Trophoblast cell (in vitro differentiated cells and primary cell): ENCODE data around the gene FLRT2.

Source experiments
- DNase-seq, 2 donors: peaks; one replicate each; pipeline ENCODE4 v3.0.0-alpha.2; 2016
- H2AFZ ChIP-seq: 2 replicates; pipeline ENCODE4 v1.6.1; 2013; ENCODE audit warnings: low read length, moderate library complexity, mild to moderate bottlenecking; ENCODE audit not compliant: insufficient read depth, poor library complexity
- H2AK5ac ChIP-seq: 2 replicates; pipeline ENCODE4 v1.6.1; 2013; ENCODE audit warnings: mild to moderate bottlenecking, low read length
- H2BK120ac ChIP-seq: 2 replicates; pipeline ENCODE4 v1.6.1; 2013; ENCODE audit warnings: low read length, mild to moderate bottlenecking, moderate library complexity; ENCODE audit not compliant: insufficient read depth, poor library complexity
- H2BK12ac ChIP-seq: 2 replicates; pipeline ENCODE4 v1.6.1; 2013; ENCODE audit warnings: mild to moderate bottlenecking, low read length, moderate library complexity
- H2BK5ac ChIP-seq: 2 replicates; pipeline ENCODE4 v1.6.1; 2013; ENCODE audit warnings: low read length, low read depth, moderate library complexity, mild to moderate bottlenecking; ENCODE audit not compliant: poor library complexity
- H3K14ac ChIP-seq: 2 replicates; pipeline ENCODE4 v1.6.1; 2013; ENCODE audit warnings: mild to moderate bottlenecking, low read length
- H3K18ac ChIP-seq: 2 replicates; pipeline ENCODE4 v1.6.1; 2013; ENCODE audit warnings: mild to moderate bottlenecking, low read length
- H3K23ac ChIP-seq: 2 replicates; pipeline ENCODE4 v1.6.1; 2013; ENCODE audit warnings: low read length
- H3K27ac ChIP-seq: 2 replicates; pipeline ENCODE4 v1.5.1; 2013; ENCODE audit warnings: low read depth, mild to moderate bottlenecking, inconsistent platforms, low read length, moderate library complexity
- H3K27me3 ChIP-seq: 2 replicates; pipeline ENCODE4 v1.6.1; 2013; ENCODE audit warnings: inconsistent platforms, mild to moderate bottlenecking, low read length, moderate library complexity; ENCODE audit not compliant: insufficient read depth
- H3K36me3 ChIP-seq, 2 experiments: 1 replicate in 1 of 2; 2 replicates in 1 of 2; pipeline ENCODE4 v1.6.1; 2013; ENCODE audit warnings: low read length in 2 of 2, mild to moderate bottlenecking in 2 of 2, moderate library complexity in 1 of 2; ENCODE audit not compliant: insufficient read depth in 2 of 2, control insufficient read depth in 1 of 2
- H3K4ac ChIP-seq: 2 replicates; pipeline ENCODE4 v1.6.1; 2013; ENCODE audit warnings: low read depth, mild to moderate bottlenecking, low read length, moderate library complexity
- H3K4me1 ChIP-seq, 2 experiments: 1 replicate in 1 of 2; 2 replicates in 1 of 2; pipeline ENCODE4 v1.6.1; 2013; ENCODE audit warnings: low read length in 2 of 2, mild to moderate bottlenecking in 2 of 2, moderate library complexity in 1 of 2; ENCODE audit not compliant: insufficient read depth in 2 of 2, control insufficient read depth in 1 of 2
- H3K4me2 ChIP-seq: 2 replicates; pipeline ENCODE4 v1.6.1; 2013; ENCODE audit warnings: inconsistent platforms, mild to moderate bottlenecking, low read length, moderate library complexity
- H3K4me3 ChIP-seq: 2 replicates; pipeline ENCODE4 v1.5.1; 2013; ENCODE audit warnings: mild to moderate bottlenecking, low read depth, low read length, inconsistent platforms
- H3K79me1 ChIP-seq: one replicate; pipeline ENCODE4 v1.6.1; 2013; ENCODE audit warnings: low read length
- H3K79me2 ChIP-seq: 2 replicates; pipeline ENCODE4 v1.6.1; 2013; ENCODE audit warnings: low read length, mild to moderate bottlenecking; ENCODE audit not compliant: control insufficient read depth, insufficient read depth, poor library complexity
- H3K9ac ChIP-seq: 2 replicates; pipeline ENCODE4 v1.6.1; 2013; ENCODE audit warnings: mild to moderate bottlenecking, low read length
- H3K9me3 ChIP-seq: 2 replicates; pipeline ENCODE4 v1.6.1; 2013; ENCODE audit warnings: low read depth, mild to moderate bottlenecking, control low read depth, inconsistent platforms, low read length; ENCODE audit not compliant: insufficient read depth
- H4K12ac ChIP-seq: 2 replicates; pipeline ENCODE4 v1.6.1; 2013; ENCODE audit warnings: low read depth, mild to moderate bottlenecking, low read length, moderate library complexity
- H4K8ac ChIP-seq: 2 replicates; pipeline ENCODE4 v1.6.1; 2013; ENCODE audit warnings: low read depth, mild to moderate bottlenecking, low read length, moderate library complexity
- H4K91ac ChIP-seq: one replicate; pipeline ENCODE4 v1.6.1; 2013; ENCODE audit warnings: low read depth, mild to moderate bottlenecking, low read length, moderate library complexity
- WGBS: extraction: QIAGEN DNeasy Blood & Tissue Kit; methylation state at CpG from one replicate; pipeline ENCODE4 v1.1.7; 2013; ENCODE audit warnings: missing lambda C conversion rate; ENCODE audit not compliant: insufficient read length, insufficient coverage; ENCODE audit errors: extremely low coverage; 5-methylcytosine and 5-hydroxymethylcytosine counted together

The FLRT2 gene

DNA sequence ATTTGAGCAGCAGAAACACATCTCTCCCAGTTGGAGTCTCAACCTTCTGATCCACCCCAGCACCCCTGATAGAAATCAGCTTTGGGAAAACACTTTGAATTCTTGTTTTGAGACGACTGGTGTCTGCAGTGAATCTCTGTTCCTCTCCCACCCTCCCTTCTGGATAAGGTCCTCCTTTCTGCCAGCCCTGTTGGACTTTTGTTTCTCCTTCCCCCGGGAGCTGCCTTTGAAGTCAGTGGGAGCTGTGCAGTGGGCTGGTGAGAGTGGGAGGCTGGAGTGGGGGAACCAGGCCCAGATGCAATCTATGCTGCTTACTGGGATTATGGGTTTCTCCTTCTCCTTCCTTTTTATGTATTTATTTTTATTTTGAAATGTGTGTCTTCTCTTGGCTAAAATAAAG is 49.0 kb downstream of the FLRT2 start:
- no peaks in the 10 kb centered on the region for H3K27me3 ChIP-seq
- no peak for DNase-seq
- H2BK120ac ChIP-seq, result peak overlapping the region; percentile 72
- WGBS, result no CpG with 5 or more reads among the region's 2 CpGs
- H4K12ac ChIP-seq, result no peak overlapping the region
- no peaks in the 10 kb centered on the region for H3K79me2 ChIP-seq
- no peaks in the 10 kb centered on the region for H3K9me3 ChIP-seq
- no peak overlapping the region for H3K4ac ChIP-seq
- peaks cover 2% of the 10 kb centered on the region for H3K79me1 ChIP-seq
- H3K27ac ChIP-seq, result peak overlapping the region; percentile 45
- H3K9ac ChIP-seq, result no peak overlapping the region
- H4K91ac ChIP-seq, result peak overlapping the region; percentile 14
- H2AFZ ChIP-seq, result no peak overlapping the region
- no peak overlapping the region for H2BK5ac ChIP-seq
- H2BK12ac ChIP-seq, result no peak overlapping the region
- no peak overlapping the region for H3K18ac ChIP-seq
- H3K23ac ChIP-seq, result no peak overlapping the region
- no peak overlapping the region for H3K4me3 ChIP-seq
- H3K14ac ChIP-seq, result peak overlapping the region; percentile 56
- H3K36me3 ChIP-seq, result no peaks in the 10 kb centered on the region
- no peak overlapping the region for H2AK5ac ChIP-seq
- H3K4me2 ChIP-seq, result no peak overlapping the region
- peaks cover 6 to 10% of the 10 kb centered on the region in 2 experiments for H3K4me1 ChIP-seq
- H4K8ac ChIP-seq, result peak overlapping the region; percentile 77

DNA sequence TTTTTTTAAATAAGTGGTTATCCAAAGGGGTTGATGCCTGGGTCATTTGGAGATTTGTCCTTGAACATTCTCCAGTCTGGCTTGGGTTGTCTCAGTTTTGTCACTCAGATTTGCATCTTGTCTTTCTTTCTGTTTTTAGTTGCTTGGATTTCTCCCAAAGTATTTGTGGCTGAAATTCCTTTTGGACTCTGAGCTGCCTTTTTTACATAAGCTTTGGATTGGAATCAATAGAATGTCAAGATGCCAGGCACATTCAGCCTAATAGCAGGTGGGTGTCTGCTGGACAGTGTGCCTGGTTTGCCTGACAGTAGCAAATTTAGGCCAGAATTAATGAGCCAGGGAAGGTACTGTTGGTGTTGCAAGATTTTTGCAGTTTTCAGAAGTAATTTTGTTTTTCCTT is 50.0 kb downstream of the FLRT2 start:
- DNase-seq, result no peak
- Histone ChIP-seq H2AK5ac (no peak overlapping the region), H3K23ac (no peak overlapping the region), H3K4me3 (no peak overlapping the region), H3K79me1 (peaks cover 2% of the 10 kb centered on the region), H3K36me3 (peaks cover 3 to 4% of the 10 kb centered on the region in 2 experiments), H4K12ac (no peak overlapping the region), H4K91ac (no peak overlapping the region), H2AFZ (no peak overlapping the region), H4K8ac (no peak overlapping the region), H3K27me3 (no peaks in the 10 kb centered on the region), H3K14ac (no peak overlapping the region), H3K79me2 (no peaks in the 10 kb centered on the region), H3K27ac (no peak overlapping the region), H3K4me1 (peaks cover 9 to 10% of the 10 kb centered on the region in 2 experiments), H3K9me3 (no peaks in the 10 kb centered on the region), H2BK5ac (no peak overlapping the region), H3K4ac (no peak overlapping the region), H2BK120ac (no peak overlapping the region), H3K18ac (no peak overlapping the region), H3K4me2 (no peak overlapping the region), H3K9ac (no peak overlapping the region), H2BK12ac (no peak overlapping the region)

DNA sequence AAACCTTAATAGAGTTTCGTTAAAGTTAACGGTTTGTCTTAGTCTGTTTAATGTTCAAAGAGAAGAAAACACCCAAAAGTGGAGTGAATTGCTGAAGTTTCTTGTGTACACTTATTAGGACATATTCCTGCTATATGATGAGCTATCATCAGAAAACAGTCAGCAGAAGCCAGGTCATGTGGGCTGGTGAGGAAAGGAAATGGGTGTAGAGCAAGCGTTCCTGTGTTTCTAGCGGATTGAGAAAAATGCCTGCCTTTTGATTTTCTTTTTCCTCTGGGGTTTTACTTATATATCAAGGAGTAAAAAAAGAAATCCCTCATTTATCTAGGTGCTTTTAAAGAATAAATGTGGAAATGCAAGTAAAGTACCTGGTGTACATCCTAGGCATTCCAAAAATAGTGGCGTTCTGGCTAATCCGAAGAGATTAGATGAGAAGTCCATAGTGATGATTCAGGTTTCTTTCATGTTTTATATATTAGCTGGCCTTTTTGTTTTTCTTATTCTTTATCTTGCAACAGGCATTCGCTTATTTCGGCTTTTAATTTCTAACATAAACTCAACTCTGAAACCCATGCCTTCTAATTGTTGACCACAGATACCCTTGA is 50.7 kb downstream of the FLRT2 start:
- no peaks in the 10 kb centered on the region for H3K79me2 ChIP-seq
- H4K8ac ChIP-seq, result no peak overlapping the region
- no peak overlapping the region for H2AK5ac ChIP-seq
- H4K12ac ChIP-seq, result no peak overlapping the region
- H3K4me3 ChIP-seq, result no peak overlapping the region
- peaks cover 2% of the 10 kb centered on the region for H3K79me1 ChIP-seq
- no CpG with 5 or more reads among the region's 8 CpGs for WGBS
- no peak overlapping the region for H2AFZ ChIP-seq
- H3K4ac ChIP-seq, result no peak overlapping the region
- H3K18ac ChIP-seq, result no peak overlapping the region
- H3K4me1 ChIP-seq, result peaks cover 8 to 9% of the 10 kb centered on the region in 2 experiments
- H3K9ac ChIP-seq, result no peak overlapping the region
- no peak overlapping the region for H4K91ac ChIP-seq
- no peaks in the 10 kb centered on the region for H3K27me3 ChIP-seq
- H2BK5ac ChIP-seq, result no peak overlapping the region
- H3K23ac ChIP-seq, result no peak overlapping the region
- H3K9me3 ChIP-seq, result no peaks in the 10 kb centered on the region
- H3K36me3 ChIP-seq, result peaks cover 4 to 5% of the 10 kb centered on the region in 2 experiments
- no peak overlapping the region for H3K14ac ChIP-seq
- no peak overlapping the region for H2BK120ac ChIP-seq
- H3K4me2 ChIP-seq, result no peak overlapping the region
- peak in 1 of 2 donors; percentile 28 for DNase-seq
- H3K27ac ChIP-seq, result no peak overlapping the region
- H2BK12ac ChIP-seq, result no peak overlapping the region

DNA sequence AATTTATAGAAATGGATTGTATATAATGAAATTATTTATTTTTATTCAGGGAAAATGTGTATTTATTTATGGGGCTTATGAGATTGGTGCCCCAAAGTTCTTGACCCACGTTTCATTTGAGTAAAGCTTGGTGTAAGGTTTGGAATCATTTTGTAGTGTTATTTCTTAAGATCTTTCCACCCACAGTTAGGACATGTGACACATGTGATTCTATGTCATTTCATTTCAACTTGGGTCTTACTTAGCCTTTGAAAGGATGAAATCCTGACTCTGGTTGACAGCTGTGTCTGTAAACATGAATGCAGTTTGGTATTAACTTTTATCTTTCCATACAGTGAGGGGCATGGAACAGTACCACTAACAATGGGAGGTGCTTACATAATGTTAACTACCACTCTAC is 51.7 kb downstream of the FLRT2 start:
- Histone ChIP-seq H2BK5ac (no peak overlapping the region), H4K91ac (no peak overlapping the region), H3K23ac (no peak overlapping the region), H3K36me3 (peaks cover 4 to 5% of the 10 kb centered on the region in 2 experiments), H3K18ac (no peak overlapping the region), H4K8ac (no peak overlapping the region), H3K27me3 (no peaks in the 10 kb centered on the region), H2BK12ac (no peak overlapping the region), H3K79me2 (no peaks in the 10 kb centered on the region), H3K9ac (no peak overlapping the region), H3K4me2 (no peak overlapping the region), H2BK120ac (no peak overlapping the region), H3K4me1 (peaks cover 8 to 9% of the 10 kb centered on the region in 2 experiments), H2AK5ac (no peak overlapping the region), H4K12ac (no peak overlapping the region), H2AFZ (no peak overlapping the region), H3K79me1 (peaks cover 2% of the 10 kb centered on the region), H3K14ac (no peak overlapping the region), H3K9me3 (no peaks in the 10 kb centered on the region), H3K4ac (no peak overlapping the region), H3K4me3 (no peak overlapping the region), H3K27ac (no peak overlapping the region)
- no CpG with 5 or more reads among the region's 1 CpG for WGBS
- DNase-seq, result no peak
